T-helper 2 cell treated with Interferon-gamma antibody and Interleukin-4, amounts not matched to agents 5 μg/mL and 100 μg/mL, for 36 hours (primary cell): ENCODE measurements around the gene KLK1.
"Not testable (repeated sequence)": the region's sequence is repeated elsewhere in the genome, so short reads cannot be mapped to it uniquely, and the experiment has no call there.

ENCODE experiments used
- DNase-seq: peaks from one replicate; pipeline ENCODE4 v3.0.0; 2021; ENCODE audit warnings: low spot score
- H3K27ac Mint-ChIP-seq: one replicate; pipeline ENCODE4 v1.8.0; 2021; ENCODE audit warnings: mild to moderate bottlenecking, mixed read lengths
- H3K27me3 Mint-ChIP-seq: one replicate; pipeline ENCODE4 v1.8.0; 2021; ENCODE audit warnings: low read depth, mixed read lengths
- H3K36me3 Mint-ChIP-seq: one replicate; pipeline ENCODE4 v1.8.0; 2021; ENCODE audit warnings: low read depth, mixed read lengths
- H3K4me1 Mint-ChIP-seq: one replicate; pipeline ENCODE4 v1.8.0; 2021; ENCODE audit warnings: low read depth, mixed read lengths
- H3K4me3 Mint-ChIP-seq: one replicate; pipeline ENCODE4 v1.8.0; 2022; ENCODE audit warnings: mild to moderate bottlenecking, moderate library complexity, mixed read lengths
- H3K9me3 Mint-ChIP-seq: one replicate; pipeline ENCODE4 v1.8.0; 2021; ENCODE audit warnings: mixed read lengths

Gene KLK1

GRCh38 chr19:50796128-50796633 is 27.4 kb downstream of the KLK1 start:
- Mint-ChIP-seq H3K27ac (peak overlapping the region; percentile 52), H3K36me3 (peaks cover 31% of the 10 kb centered on the region), H3K4me3 (no peak overlapping the region), H3K9me3 (no peaks in the 10 kb centered on the region), H3K4me1 (peaks cover 6% of the 10 kb centered on the region), H3K27me3 (no peaks in the 10 kb centered on the region)
- no peak for DNase-seq

DNA sequence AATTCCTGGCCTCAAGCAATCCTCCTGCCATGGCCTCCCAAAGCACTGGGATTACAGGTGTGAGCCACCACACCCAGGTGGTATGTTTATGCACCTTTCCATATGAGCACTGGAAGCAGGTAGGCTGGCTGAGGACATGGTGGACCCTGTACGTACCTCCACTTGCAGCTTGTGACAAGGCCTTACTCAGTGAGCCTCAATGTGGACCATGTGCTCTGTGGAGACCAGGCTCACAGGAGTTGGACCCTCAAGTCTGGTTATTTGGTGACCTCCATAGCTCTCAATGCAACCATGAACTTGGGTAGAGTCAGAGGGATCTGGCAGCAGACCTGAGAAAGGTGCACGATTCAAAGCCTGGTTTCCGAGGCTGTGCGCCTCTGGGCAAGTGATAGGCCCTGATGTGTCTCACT is 27.9 kb downstream of the KLK1 start:
- no peak for DNase-seq
- peak overlapping the region; percentile 52 for H3K27ac Mint-ChIP-seq
- H3K36me3 Mint-ChIP-seq = peaks cover 26% of the 10 kb centered on the region
- H3K27me3 Mint-ChIP-seq = no peaks in the 10 kb centered on the region
- no peaks in the 10 kb centered on the region for H3K9me3 Mint-ChIP-seq
- H3K4me3 Mint-ChIP-seq = no peak overlapping the region
- peaks cover 6% of the 10 kb centered on the region for H3K4me1 Mint-ChIP-seq

DNA sequence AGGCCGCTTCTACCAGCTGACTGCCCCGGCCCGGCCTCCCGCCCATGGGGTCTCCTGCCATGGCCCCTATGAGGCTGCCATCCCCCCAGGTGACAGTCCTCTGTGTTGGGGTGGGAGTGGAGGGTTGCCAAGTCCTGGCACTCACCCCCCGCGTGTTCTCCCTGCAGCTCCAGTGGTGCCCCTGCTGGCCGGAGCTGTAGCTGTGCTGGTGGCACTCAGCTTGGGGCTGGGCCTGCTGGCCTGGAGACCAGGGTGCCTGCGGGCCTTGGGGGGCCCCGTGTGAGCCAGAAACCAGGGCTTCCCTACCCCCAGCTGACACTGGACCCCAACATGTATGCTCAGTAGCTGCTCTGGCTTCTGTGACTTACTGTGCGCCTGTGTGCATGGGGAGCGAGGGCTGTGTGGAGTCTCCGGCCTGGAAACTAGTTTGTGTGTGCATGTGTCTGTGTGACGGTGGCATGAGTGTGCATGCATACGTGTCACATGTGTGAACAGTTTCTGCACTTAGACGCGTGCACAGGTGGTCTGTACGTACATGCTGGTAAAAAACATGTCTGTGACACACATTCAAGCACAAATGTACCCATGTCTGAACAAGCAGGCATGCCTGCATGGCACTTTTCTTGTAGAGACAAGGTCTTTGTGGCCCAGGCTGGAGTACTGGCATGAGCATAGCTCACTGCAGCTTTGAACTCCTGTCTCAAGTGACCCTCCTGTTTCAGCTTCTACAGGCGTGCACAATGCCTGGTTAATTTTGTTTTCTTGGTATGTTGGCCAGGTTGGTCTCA is 28.5 kb downstream of the KLK1 start:
- Mint-ChIP-seq H3K4me1 (peaks cover 5% of the 10 kb centered on the region), H3K9me3 (no peaks in the 10 kb centered on the region), H3K27ac (no peak overlapping the region), H3K36me3 (peaks cover 23% of the 10 kb centered on the region), H3K27me3 (no peaks in the 10 kb centered on the region), H3K4me3 (no peak overlapping the region)
- DNase-seq = no peak

DNA sequence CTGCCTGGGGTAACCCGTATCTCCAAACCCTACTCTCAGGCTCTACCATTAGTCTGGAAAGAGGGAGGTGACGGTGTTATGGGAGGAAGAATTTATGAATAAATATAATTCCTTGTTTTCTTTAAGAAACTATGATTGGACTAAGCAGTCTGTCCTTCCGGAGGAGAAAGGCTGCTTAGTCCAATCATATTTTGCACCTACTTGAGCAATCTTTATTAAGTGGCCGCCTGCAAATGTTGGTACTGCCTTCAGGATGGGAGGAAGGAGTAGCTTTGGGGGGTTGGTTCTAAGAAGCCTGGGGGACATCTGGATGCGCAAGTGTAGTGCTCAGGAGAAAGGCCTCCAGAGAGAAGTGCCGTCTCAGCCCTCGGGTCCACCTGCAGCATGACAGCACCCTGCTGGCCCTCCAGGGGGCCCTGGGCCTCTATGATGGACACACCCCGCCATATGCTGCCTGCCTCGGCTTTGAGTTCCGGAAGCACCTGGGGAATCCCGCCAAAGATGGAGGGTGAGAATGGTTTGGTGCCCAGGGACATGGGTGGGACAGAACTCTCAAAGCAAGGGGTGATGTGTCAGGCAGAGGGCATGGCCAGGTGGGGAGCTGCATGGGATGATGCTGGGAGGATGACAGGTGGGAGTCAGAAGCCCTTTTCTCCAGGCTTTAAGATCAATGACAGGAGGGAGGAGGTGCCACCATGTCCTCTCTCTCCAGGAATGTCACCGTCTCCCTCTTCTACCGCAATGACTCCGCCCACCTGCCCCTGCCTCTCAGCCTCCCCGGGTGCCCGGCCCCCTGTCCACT is 29.3 kb downstream of the KLK1 start:
- no peak for DNase-seq
- Mint-ChIP-seq H3K27me3 (no peaks in the 10 kb centered on the region), H3K9me3 (no peaks in the 10 kb centered on the region), H3K4me3 (no peak overlapping the region), H3K4me1 (peaks cover 4% of the 10 kb centered on the region), H3K27ac (no peak overlapping the region), H3K36me3 (peaks cover 18% of the 10 kb centered on the region)

DNA sequence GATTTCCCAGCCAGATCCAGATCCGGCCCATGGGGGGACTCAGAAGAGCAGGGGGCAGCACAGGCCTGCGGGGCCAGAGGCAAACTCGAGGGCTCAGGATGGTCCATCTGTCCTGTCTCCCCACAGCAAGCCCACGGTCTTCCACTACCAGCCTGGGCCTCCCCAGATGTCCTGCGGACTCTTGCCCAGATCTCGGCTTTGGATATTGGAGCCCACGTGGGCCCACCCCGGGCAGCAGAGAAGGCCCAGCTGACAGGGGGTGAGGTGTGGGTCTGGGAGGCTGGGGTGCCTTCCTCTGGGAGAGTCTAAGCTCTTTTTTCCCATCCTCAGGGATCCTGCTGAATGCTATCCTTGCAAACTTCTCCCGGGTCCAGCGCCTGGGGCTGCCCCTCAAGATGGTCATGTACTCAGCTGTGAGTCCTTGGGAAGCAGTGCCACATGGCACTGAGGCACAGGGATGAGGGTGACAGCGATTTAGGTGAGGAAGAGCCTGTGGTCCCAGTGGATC is 30.0 kb downstream of the KLK1 start:
- no peak overlapping the region for H3K4me3 Mint-ChIP-seq
- no peaks in the 10 kb centered on the region for H3K9me3 Mint-ChIP-seq
- DNase-seq = no peak
- H3K4me1 Mint-ChIP-seq = peaks cover 4% of the 10 kb centered on the region
- no peaks in the 10 kb centered on the region for H3K27me3 Mint-ChIP-seq
- H3K27ac Mint-ChIP-seq = no peak overlapping the region
- H3K36me3 Mint-ChIP-seq = peaks cover 18% of the 10 kb centered on the region

GRCh38 chr19:50792272-50793250 is 31.0 kb downstream of the KLK1 start:
- no peaks in the 10 kb centered on the region for H3K27me3 Mint-ChIP-seq
- H3K4me3 Mint-ChIP-seq = no peak overlapping the region
- no peak for DNase-seq
- peaks cover 10% of the 10 kb centered on the region for H3K36me3 Mint-ChIP-seq
- H3K9me3 Mint-ChIP-seq = no peaks in the 10 kb centered on the region
- H3K27ac Mint-ChIP-seq = no peak overlapping the region
- H3K4me1 Mint-ChIP-seq = peaks cover 4% of the 10 kb centered on the region

- no peaks in the 10 kb centered on the region for H3K27me3 Mint-ChIP-seq
- H3K4me1 Mint-ChIP-seq = peaks cover 4% of the 10 kb centered on the region
- no peak for DNase-seq
- peaks cover 5% of the 10 kb centered on the region for H3K36me3 Mint-ChIP-seq
- no peaks in the 10 kb centered on the region for H3K9me3 Mint-ChIP-seq
- H3K4me3 Mint-ChIP-seq = no peak overlapping the region
- no peak overlapping the region for H3K27ac Mint-ChIP-seq
These were observed 31.9 kb downstream of the KLK1 start for GRCh38 chr19:50791594-50792271.

DNA sequence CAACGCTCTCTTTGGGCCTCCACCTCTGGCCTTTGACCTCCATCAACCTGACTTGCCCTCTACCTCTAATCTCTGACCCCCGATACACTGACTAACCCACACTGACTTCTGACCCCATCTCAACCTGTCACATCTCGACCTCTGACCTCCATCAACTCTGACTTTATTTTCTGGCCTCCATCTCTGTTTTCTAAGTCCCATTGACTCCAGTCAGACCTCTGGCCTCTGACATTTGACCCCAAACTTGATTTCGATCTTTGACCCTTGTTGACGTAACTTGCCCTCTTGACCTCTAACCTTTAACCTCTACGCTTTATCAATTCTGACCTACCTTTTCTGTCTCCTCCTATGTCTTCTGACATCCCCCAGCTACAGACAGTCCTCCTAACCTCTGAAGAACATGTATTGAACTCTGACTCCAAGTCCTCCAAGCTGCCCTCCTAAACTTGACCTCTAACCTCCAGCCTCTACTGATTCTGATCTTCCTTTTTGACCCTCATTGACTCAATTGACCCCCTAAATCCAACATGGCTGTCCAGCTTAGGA is 32.6 kb downstream of the KLK1 start:
- H3K27me3 Mint-ChIP-seq = no peaks in the 10 kb centered on the region
- DNase-seq = no peak
- H3K9me3 Mint-ChIP-seq = no peaks in the 10 kb centered on the region
- H3K4me1 Mint-ChIP-seq = peaks cover 4% of the 10 kb centered on the region
- H3K27ac Mint-ChIP-seq = peak overlapping the region; percentile 10
- H3K36me3 Mint-ChIP-seq = peaks cover 5% of the 10 kb centered on the region
- no peak overlapping the region for H3K4me3 Mint-ChIP-seq

- Mint-ChIP-seq H3K36me3 (peaks cover 3% of the 10 kb centered on the region), H3K4me1 (peaks cover 4% of the 10 kb centered on the region), H3K27ac (peak within 1 kb of the TSS; percentile 10), H3K4me3 (no peak within 1 kb of the TSS), H3K9me3 (no peaks in the 10 kb centered on the region), H3K27me3 (no peaks in the 10 kb centered on the region)
- no peak for DNase-seq
These were observed 33.2 kb downstream of the KLK1 start, which contains the start of gene ACP4 for GRCh38 chr19:50790396-50790795. TSS of gene ACP4 (plus strand) at chr19:50790415. CDS start at chr19:50790415, 0 bp downstream.

GRCh38 chr19:50785329-50785728 is 38.3 kb downstream of the KLK1 start:
- Mint-ChIP-seq H3K4me3 (no peak overlapping the region), H3K4me1 (no peaks in the 10 kb centered on the region), H3K36me3 (no peaks in the 10 kb centered on the region), H3K9me3 (no peaks in the 10 kb centered on the region), H3K27ac (no peak overlapping the region), H3K27me3 (peaks cover 14% of the 10 kb centered on the region)
- DNase-seq = no peak

GRCh38 chr19:50784710-50785109 is 38.9 kb downstream of the KLK1 start:
- no peak overlapping the region for H3K27ac Mint-ChIP-seq
- H3K36me3 Mint-ChIP-seq = no peaks in the 10 kb centered on the region
- H3K4me1 Mint-ChIP-seq = no peaks in the 10 kb centered on the region
- DNase-seq = no peak
- peaks cover 21% of the 10 kb centered on the region for H3K27me3 Mint-ChIP-seq
- no peaks in the 10 kb centered on the region for H3K9me3 Mint-ChIP-seq
- no peak overlapping the region for H3K4me3 Mint-ChIP-seq

DNA sequence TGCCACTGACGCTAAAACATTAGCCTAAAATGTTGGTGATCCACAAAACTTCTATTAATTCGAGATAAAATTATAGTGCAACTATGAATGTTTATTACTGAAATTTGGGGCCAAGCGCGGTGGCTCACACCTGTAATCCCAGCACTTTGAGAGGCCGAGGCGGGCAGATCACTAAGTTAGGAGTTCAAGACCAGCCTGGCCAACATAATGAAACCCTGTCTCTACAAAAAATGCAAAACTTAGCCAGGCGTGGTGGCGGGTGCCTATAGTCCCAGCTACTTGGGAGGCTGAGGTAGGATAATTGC is 39.8 kb downstream of the KLK1 start:
- not testable (repeated sequence) for H3K27ac Mint-ChIP-seq, H3K36me3 Mint-ChIP-seq, H3K4me1 Mint-ChIP-seq, H3K9me3 Mint-ChIP-seq, H3K4me3 Mint-ChIP-seq, DNase-seq
- H3K27me3 Mint-ChIP-seq = peaks cover 30% of the 10 kb centered on the region
